ENCODE data around the gene GPS1. TPM values are rescaled to one million over a fixed set of nuclear protein-coding genes. Genes with fewer than 3 reads are reported as not detected.

GPS1 gene
- total and polyA plus RNA-seq, 2 donors (not counting 1 experiment from before 2014, with no cell fraction given), result 80.5 to 124 TPM

- Histone ChIP-seq H3K9me3 (ENCODE audit: control extremely low read depth in 1 of 3, control insufficient read depth in 2 of 3, insufficient read depth in 1 of 3, low read length in 2 of 3) (no peaks in the 10 kb centered on the region), H3K4me2 (replicated peaks; ENCODE audit: low read depth, low read length, poor library complexity, severe bottlenecking) (no peak overlapping the region), H4K20me1 (ENCODE audit: control insufficient read depth, insufficient read depth, low read length, poor library complexity, severe bottlenecking) (no peaks in the 10 kb centered on the region), H3K36me3 (replicated peaks in 1 of 2; ENCODE audit: control extremely low read depth in 1 of 2, control insufficient read depth in 1 of 2, extremely low read depth in 1 of 2, insufficient read depth in 2 of 2, low read length in 1 of 2) (peaks cover 0 to 69% of the 10 kb centered on the region in 2 experiments), H2AFZ (ENCODE audit: insufficient read depth, low read depth, low read length, poor library complexity, severe bottlenecking) (no peak overlapping the region), H3K27me3 (replicated peaks in 1 of 4; ENCODE audit: control extremely low read depth in 1 of 4, control insufficient read depth in 3 of 4, insufficient read depth in 4 of 4, low read length in 3 of 4) (no peaks in the 10 kb centered on the region), H3K9ac (ENCODE audit: low read length) (no peak overlapping the region), H3K4me3 (ENCODE audit: control extremely low read depth in 1 of 5, extremely low read depth in 1 of 5, insufficient read depth in 1 of 5, low read depth in 2 of 5, low read length in 4 of 5) (no peak overlapping the region), H3K4me1 (ENCODE audit: control insufficient read depth in 2 of 2, insufficient read depth in 2 of 2, low read length in 2 of 2) (no peaks in the 10 kb centered on the region), H3K27ac (ENCODE audit: low read length in 2 of 2) (no peak overlapping the region), H3K79me2 (ENCODE audit: control insufficient read depth, insufficient read depth, low read length) (peaks cover 11% of the 10 kb centered on the region)
- Mint-ChIP-seq H3K9me3 (ENCODE audit: insufficient read depth) (no peaks in the 10 kb centered on the region), H3K27ac (no peak overlapping the region), H3K27me3 (no peaks in the 10 kb centered on the region), H3K4me1 (no peaks in the 10 kb centered on the region), H3K4me3 (no peak overlapping the region)
- ATAC-seq (ENCODE audit: low read depth) (no peak), DNase-seq (no peak)
- 94% methylated on average over 26 of the region's 29 CpGs for WGBS (ENCODE audit: insufficient coverage)
- TF ChIP-seq EZH2 (IDR thresholded peaks at IDR 0.05; ENCODE audit: borderline replicate concordance, insufficient read depth, low read depth, low read length, poor library complexity, severe bottlenecking), result no peak
- no peak for TF ChIP-seq CTCF (IDR thresholded peaks at IDR 0.05)
- POLR2A ChIA-PET, result no interaction called here
- intact Hi-C loops (cut with micrococcal nuclease), result loop anchor here (10.0 kb wide), 1 partner anchor 125 kb away; the partner anchor contains the start of gene CCDC57
- CTCF ChIA-PET, result no interaction called here
These were observed 38.2 kb downstream of the GPS1 start for GRCh38 chr17:82089723-82090548.

- no peak for TF ChIP-seq CTCF (IDR thresholded peaks at IDR 0.05)
- TF ChIP-seq EZH2 (IDR thresholded peaks at IDR 0.05; ENCODE audit: borderline replicate concordance, insufficient read depth, low read depth, low read length, poor library complexity, severe bottlenecking), result no peak
- Histone ChIP-seq H3K9ac (ENCODE audit: low read length) (no peak overlapping the region), H3K4me1 (ENCODE audit: control insufficient read depth in 2 of 2, insufficient read depth in 2 of 2, low read length in 2 of 2) (no peaks in the 10 kb centered on the region), H3K9me3 (ENCODE audit: control extremely low read depth in 1 of 3, control insufficient read depth in 2 of 3, insufficient read depth in 1 of 3, low read length in 2 of 3) (no peaks in the 10 kb centered on the region), H4K20me1 (ENCODE audit: control insufficient read depth, insufficient read depth, low read length, poor library complexity, severe bottlenecking) (no peaks in the 10 kb centered on the region), H3K36me3 (replicated peaks in 1 of 2; ENCODE audit: control extremely low read depth in 1 of 2, control insufficient read depth in 1 of 2, extremely low read depth in 1 of 2, insufficient read depth in 2 of 2, low read length in 1 of 2) (peaks cover 0 to 73% of the 10 kb centered on the region in 2 experiments), H3K27ac (ENCODE audit: low read length in 2 of 2) (no peak overlapping the region), H3K4me2 (replicated peaks; ENCODE audit: low read depth, low read length, poor library complexity, severe bottlenecking) (no peak overlapping the region), H3K79me2 (ENCODE audit: control insufficient read depth, insufficient read depth, low read length) (peaks cover 19% of the 10 kb centered on the region), H3K27me3 (replicated peaks in 1 of 4; ENCODE audit: control extremely low read depth in 1 of 4, control insufficient read depth in 3 of 4, insufficient read depth in 4 of 4, low read length in 3 of 4) (no peaks in the 10 kb centered on the region), H2AFZ (ENCODE audit: insufficient read depth, low read depth, low read length, poor library complexity, severe bottlenecking) (no peak overlapping the region), H3K4me3 (ENCODE audit: control extremely low read depth in 1 of 5, extremely low read depth in 1 of 5, insufficient read depth in 1 of 5, low read depth in 2 of 5, low read length in 4 of 5) (no peak overlapping the region)
- H3K4me3 Mint-ChIP-seq, result no peak overlapping the region
- ChIA-PET POLR2A (no interaction called here), CTCF (no interaction called here)
- no peak overlapping the region for H3K27ac Mint-ChIP-seq
- no peaks in the 10 kb centered on the region for H3K27me3 Mint-ChIP-seq
- H3K4me1 Mint-ChIP-seq, result no peaks in the 10 kb centered on the region
- ATAC-seq (ENCODE audit: low read depth) (no peak), DNase-seq (no peak)
- WGBS (ENCODE audit: insufficient coverage), result 97% methylated on average over 25 of the region's 29 CpGs
- no peaks in the 10 kb centered on the region for H3K9me3 Mint-ChIP-seq (ENCODE audit: insufficient read depth)
- intact Hi-C loops (cut with micrococcal nuclease), result loop anchor here (10.0 kb wide), 1 partner anchor 124 kb away; the partner anchor contains the start of gene CCDC57
These were observed 39.0 kb downstream of the GPS1 start for GRCh38 chr17:82090549-82091263.
